ENCODE results near the gene TADA2B. TPM values are rescaled to one million over a fixed set of nuclear protein-coding genes. Genes with fewer than 3 reads are reported as not detected.
A peak's percentile ranks its signal among the peaks of the same experiment; 100 is the strongest.

Gene TADA2B, protein sequence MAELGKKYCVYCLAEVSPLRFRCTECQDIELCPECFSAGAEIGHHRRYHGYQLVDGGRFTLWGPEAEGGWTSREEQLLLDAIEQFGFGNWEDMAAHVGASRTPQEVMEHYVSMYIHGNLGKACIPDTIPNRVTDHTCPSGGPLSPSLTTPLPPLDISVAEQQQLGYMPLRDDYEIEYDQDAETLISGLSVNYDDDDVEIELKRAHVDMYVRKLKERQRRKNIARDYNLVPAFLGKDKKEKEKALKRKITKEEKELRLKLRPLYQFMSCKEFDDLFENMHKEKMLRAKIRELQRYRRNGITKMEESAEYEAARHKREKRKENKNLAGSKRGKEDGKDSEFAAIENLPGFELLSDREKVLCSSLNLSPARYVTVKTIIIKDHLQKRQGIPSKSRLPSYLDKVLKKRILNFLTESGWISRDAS
- 10 to 100 TPM; 15.8 to 16.9 TPM for total RNA-seq

DNA sequence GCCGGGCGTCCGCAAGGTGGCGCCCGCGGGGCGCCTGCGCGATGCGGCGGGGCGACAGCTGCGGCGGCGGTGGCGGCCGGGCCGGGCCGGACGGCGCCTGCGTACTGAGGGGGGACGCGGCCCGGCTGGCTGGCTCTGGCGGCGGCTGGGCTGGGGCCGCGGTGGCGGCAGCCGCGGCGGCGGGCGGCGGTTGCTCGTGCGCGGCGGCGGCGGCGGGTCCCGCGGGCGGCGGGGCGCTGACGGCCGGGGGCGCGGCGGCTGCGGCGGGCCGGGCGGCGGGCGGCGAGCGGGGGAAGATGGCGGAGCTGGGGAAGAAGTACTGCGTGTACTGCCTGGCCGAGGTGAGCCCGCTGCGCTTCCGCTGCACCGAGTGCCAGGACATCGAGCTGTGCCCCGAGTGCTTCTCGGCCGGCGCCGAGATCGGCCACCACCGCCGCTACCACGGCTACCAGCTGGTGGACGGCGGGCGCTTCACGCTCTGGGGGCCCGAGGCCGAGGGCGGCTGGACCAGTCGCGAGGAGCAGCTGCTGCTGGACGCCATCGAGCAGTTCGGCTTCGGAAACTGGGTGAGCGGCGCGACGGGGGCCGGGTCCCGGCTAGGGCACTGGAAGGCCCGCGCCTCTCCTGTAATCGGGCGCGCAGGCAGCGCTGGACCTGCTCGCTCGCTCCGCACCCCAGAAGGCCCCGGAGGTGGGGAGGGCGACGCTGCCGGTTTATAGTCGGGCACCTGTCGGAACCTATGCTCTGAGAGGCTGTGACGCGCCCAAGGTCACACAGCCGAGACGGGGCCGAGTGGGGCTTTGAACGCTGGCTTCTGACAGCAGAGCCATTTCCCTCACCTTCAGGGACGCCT, at the start of gene TADA2B:
TSS of gene TADA2B (plus strand) at position 89 of the 853 bp plus-strand sequence. CDS start at position 297, 208 bp downstream.
- ATAC-seq (peak; percentile 66 to 67), DNase-seq (ENCODE audit: low spot score) (peak; percentile 73)
- H3K27ac Mint-ChIP-seq, result peak within 1 kb of the TSS; percentile 70 to 80
- H3K9me3 Mint-ChIP-seq, result no peaks in the 10 kb centered on the region
- H3K4me1 Mint-ChIP-seq (ENCODE audit: low read depth in 2 of 2), result peaks cover 38 to 47% of the 10 kb centered on the region in 2 donors
- no peaks in the 10 kb centered on the region for H3K27me3 Mint-ChIP-seq
- H3K4me3 Mint-ChIP-seq, result peak within 1 kb of the TSS; percentile 88
- H3K36me3 Mint-ChIP-seq, result no peaks in the 10 kb centered on the region

- Mint-ChIP-seq H3K36me3 (no peaks in the 10 kb centered on the region), H3K4me3 (no peak overlapping the region), H3K9me3 (no peaks in the 10 kb centered on the region), H3K27me3 (no peaks in the 10 kb centered on the region), H3K27ac (no peak overlapping the region), H3K4me1 (ENCODE audit: low read depth in 2 of 2) (peaks cover 4 to 9% of the 10 kb centered on the region in 2 donors)
- DNase-seq (ENCODE audit: low spot score), result no peak
- no peak for ATAC-seq
These were observed 46.7 kb upstream of the TADA2B start for GRCh38 chr4:6996481-6996880.

DNA sequence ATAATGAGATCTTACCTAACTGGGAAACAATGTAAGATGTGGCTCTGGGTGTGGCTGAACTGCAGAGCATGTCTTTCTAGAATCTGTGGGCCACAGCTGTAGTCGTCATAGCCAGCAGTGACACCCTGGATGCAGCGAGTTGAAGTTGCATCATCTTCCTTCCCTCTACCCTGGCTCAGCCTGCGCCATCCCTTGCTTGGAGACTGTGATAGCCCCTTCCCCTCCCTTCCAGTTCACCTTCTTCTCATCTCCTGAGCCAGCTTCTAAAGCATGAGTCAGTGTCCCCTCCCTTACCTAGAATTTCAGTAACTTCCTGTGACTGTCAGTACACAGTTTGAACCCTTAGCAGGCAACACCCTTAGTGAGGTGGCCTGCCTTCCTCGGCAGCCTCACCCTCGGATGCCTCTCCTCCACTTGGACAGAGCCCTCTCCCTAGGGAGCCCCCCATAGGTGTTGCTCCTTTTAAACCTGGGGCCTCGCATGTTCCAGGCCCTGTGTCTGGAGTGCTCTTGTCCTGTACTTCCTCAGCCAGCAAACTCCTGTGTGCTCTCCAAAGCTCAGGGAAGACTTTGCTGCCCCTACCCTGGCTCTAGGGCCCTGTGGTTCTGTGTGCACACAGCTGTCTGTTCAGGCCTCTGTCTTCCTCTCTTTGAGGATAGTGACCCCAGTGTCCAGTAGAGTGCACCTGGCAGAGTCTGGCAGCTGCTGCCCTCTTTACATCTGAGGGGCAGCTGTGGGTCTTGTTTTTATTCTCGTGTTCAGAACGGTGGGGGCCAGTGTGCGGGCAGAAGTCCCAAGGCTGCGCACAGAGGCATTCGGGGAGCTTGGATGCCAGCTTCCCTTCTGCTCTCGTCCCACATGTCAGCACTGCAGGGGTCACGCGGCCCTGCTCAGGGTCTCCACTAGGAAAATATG, 43.7 kb upstream of the TADA2B start:
- Mint-ChIP-seq H3K4me3 (no peak overlapping the region), H3K9me3 (no peaks in the 10 kb centered on the region), H3K27ac (peak overlapping the region; percentile 6 to 76), H3K27me3 (no peaks in the 10 kb centered on the region), H3K36me3 (peaks cover 5% of the 10 kb centered on the region), H3K4me1 (ENCODE audit: low read depth in 2 of 2) (peaks cover 0 to 7% of the 10 kb centered on the region in 2 donors)
- ATAC-seq, result peak in 1 of 2 donors; percentile 17
- no peak for DNase-seq (ENCODE audit: low spot score)

DNA sequence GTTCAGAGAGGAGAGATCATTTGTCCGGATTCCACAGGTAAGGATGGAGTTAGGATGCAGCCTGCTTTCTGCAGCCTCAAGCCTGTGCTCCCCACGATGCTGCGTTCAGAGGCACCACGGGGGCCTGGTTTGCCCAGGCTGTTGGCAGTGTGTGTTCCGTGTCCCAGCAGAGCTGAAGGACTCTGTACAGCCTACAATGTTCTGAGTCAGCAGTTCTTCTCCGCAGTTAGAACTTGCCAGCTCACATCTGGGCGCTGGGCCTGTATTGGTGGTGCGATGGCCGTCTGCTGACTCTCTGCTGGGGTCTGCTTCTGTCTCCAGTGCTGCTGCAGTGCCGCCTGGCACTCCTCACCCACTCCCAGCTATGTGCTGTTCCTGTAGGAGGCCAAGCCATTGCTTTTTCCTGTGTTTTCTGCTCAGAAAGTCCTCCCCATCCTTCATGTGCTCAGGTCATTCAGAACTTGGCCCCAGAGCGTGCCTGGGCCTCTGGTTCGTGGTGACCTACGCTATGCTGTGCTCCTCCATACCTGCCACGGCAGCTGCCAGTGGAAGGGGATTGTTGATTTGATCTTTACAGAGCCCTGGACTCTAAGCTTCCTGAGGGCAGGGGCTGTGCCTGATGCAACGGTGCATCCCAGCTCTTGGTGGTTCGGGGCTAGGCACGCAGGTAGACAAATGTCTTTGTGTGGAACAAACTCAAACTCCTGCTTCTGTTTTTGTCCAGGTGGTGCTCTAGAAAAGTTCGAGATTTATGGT, 42.6 kb upstream of the TADA2B start:
- Mint-ChIP-seq H3K4me1 (ENCODE audit: low read depth in 2 of 2) (peaks cover 0 to 7% of the 10 kb centered on the region in 2 donors), H3K36me3 (peaks cover 5% of the 10 kb centered on the region), H3K27ac (peak overlapping the region in 1 of 2 donors; percentile 40), H3K9me3 (no peaks in the 10 kb centered on the region), H3K27me3 (no peaks in the 10 kb centered on the region), H3K4me3 (no peak overlapping the region)
- DNase-seq (ENCODE audit: low spot score) (no peak), ATAC-seq (no peak)

DNA sequence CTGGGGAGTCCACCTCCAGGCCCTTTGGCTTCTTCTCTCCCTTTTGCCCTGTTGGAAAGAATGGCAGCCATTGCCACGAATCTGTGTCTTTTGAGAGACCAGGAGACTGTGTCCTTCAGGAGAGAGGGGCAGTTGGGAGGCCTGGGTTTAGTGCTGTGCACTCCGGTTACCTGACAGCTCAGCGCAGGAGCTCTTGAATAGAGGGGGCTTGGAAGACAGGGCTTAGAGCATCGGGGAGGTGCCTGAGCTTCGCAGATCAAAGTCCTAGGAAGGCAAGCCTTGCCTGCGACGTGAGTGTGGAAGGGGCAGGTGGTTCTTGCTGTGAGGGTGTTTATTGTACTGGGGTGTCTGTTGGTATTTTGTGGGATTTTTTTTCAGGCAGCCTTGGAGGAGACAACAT, 41.9 kb upstream of the TADA2B start:
- DNase-seq (ENCODE audit: low spot score), result no peak

DNA sequence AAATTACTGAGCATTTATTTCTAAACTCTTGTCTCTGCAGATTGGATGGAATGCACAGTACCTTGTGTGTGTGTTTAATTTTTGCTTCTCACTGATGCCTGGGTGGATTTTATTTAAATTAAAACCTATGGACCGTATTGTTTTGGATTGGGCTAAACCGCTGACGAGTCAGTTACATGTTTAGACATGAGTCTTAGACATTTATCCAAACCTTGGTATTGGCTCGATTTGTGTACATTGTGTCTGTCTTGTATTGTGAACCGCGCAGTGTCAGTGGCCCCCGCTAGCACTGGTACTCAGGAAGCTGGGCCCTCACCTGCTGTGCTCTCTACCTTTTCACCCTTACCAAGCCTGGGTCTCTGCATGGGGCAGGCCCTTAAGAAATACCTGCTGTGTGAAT, 40.8 kb upstream of the TADA2B start:
- no peaks in the 10 kb centered on the region for H3K27me3 Mint-ChIP-seq
- DNase-seq (ENCODE audit: low spot score) (no peak), ATAC-seq (no peak)
- no peak overlapping the region for H3K4me3 Mint-ChIP-seq
- no peaks in the 10 kb centered on the region for H3K9me3 Mint-ChIP-seq
- peak overlapping the region in 1 of 2 donors; percentile 40 for H3K27ac Mint-ChIP-seq
- peaks cover 5% of the 10 kb centered on the region for H3K36me3 Mint-ChIP-seq
- H3K4me1 Mint-ChIP-seq (ENCODE audit: low read depth in 2 of 2), result peaks cover 0 to 7% of the 10 kb centered on the region in 2 donors

More for the DNA sequence above, 41.9 kb upstream of the TADA2B start:
- H3K4me3 Mint-ChIP-seq, result no peak overlapping the region
- peaks cover 5% of the 10 kb centered on the region for H3K36me3 Mint-ChIP-seq
- no peaks in the 10 kb centered on the region for H3K27me3 Mint-ChIP-seq
- ATAC-seq, result no peak
- H3K4me1 Mint-ChIP-seq (ENCODE audit: low read depth in 2 of 2), result peaks cover 0 to 7% of the 10 kb centered on the region in 2 donors
- peak overlapping the region in 1 of 2 donors; percentile 40 for H3K27ac Mint-ChIP-seq
- H3K9me3 Mint-ChIP-seq, result no peaks in the 10 kb centered on the region

- H3K4me3 Mint-ChIP-seq, result no peak overlapping the region
- H3K27me3 Mint-ChIP-seq, result no peaks in the 10 kb centered on the region
- ATAC-seq (no peak), DNase-seq (ENCODE audit: low spot score) (no peak)
- peaks cover 5% of the 10 kb centered on the region for H3K36me3 Mint-ChIP-seq
- no peak overlapping the region for H3K27ac Mint-ChIP-seq
- H3K9me3 Mint-ChIP-seq, result no peaks in the 10 kb centered on the region
- H3K4me1 Mint-ChIP-seq (ENCODE audit: low read depth in 2 of 2), result peaks cover 0 to 7% of the 10 kb centered on the region in 2 donors
These were observed 39.8 kb upstream of the TADA2B start for GRCh38 chr4:7003176-7003878.

DNA sequence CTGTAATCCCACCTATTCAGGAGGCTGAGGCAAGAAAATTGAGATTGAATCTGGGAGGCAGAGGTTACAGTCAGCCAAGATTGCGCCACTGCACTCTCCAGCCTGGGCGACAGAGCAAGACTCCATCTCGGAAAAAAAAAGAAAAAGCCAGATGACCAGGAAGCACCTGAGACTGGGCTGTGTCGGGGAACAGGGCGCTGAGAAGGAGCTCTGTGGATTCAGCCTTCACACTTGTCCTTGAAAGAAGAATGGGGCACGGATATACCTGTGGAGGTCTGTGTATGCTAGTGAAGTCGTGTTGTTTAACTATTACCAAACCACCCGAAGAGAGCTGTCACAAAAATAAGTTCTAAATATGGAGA, 39.3 kb upstream of the TADA2B start:
- no peak overlapping the region for H3K4me3 Mint-ChIP-seq
- H3K4me1 Mint-ChIP-seq (ENCODE audit: low read depth in 2 of 2), result peaks cover 0 to 7% of the 10 kb centered on the region in 2 donors
- H3K27ac Mint-ChIP-seq, result no peak overlapping the region
- no peaks in the 10 kb centered on the region for H3K9me3 Mint-ChIP-seq
- no peak for ATAC-seq
- no peak for DNase-seq (ENCODE audit: low spot score)
- peaks cover 6% of the 10 kb centered on the region for H3K36me3 Mint-ChIP-seq
- H3K27me3 Mint-ChIP-seq, result no peaks in the 10 kb centered on the region

DNA sequence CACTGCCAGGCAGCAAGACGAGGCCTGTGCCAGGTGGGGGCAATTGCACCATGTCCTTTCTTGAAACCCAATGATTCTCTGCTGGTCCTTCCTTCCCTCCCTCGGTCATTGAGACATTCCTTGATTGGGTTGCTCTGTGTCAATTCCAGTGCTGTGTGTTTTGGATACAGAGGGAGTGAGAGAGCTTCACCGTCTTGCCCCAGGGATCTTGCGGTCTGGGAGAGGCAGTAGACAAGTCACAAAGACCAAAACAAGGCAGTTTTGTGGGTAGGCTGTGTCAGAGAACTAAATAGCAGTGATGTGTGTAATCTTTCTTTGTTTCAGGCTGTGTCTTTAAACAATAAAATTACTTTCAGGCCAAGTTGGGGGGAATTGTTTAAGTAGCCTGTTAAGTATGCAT, 38.8 kb upstream of the TADA2B start:
- no peak for DNase-seq (ENCODE audit: low spot score)
- no peak overlapping the region for H3K4me3 Mint-ChIP-seq
- no peaks in the 10 kb centered on the region for H3K27me3 Mint-ChIP-seq
- H3K4me1 Mint-ChIP-seq (ENCODE audit: low read depth in 2 of 2), result peaks cover 0 to 2% of the 10 kb centered on the region in 2 donors
- H3K9me3 Mint-ChIP-seq, result no peaks in the 10 kb centered on the region
- H3K36me3 Mint-ChIP-seq, result peaks cover 9% of the 10 kb centered on the region
- ATAC-seq, result no peak
- H3K27ac Mint-ChIP-seq, result no peak overlapping the region

- Mint-ChIP-seq H3K36me3 (peaks cover 19% of the 10 kb centered on the region), H3K4me3 (no peak overlapping the region), H3K4me1 (ENCODE audit: low read depth in 2 of 2) (no peaks in the 10 kb centered on the region), H3K27ac (no peak overlapping the region), H3K9me3 (no peaks in the 10 kb centered on the region), H3K27me3 (no peaks in the 10 kb centered on the region)
- DNase-seq (ENCODE audit: low spot score), result no peak
- ATAC-seq, result no peak
These were observed 37.6 kb upstream of the TADA2B start for GRCh38 chr4:7005571-7005970.

- H3K4me1 Mint-ChIP-seq (ENCODE audit: low read depth in 2 of 2), result no peaks in the 10 kb centered on the region
- no peak overlapping the region for H3K4me3 Mint-ChIP-seq
- peaks cover 24% of the 10 kb centered on the region for H3K36me3 Mint-ChIP-seq
- no peaks in the 10 kb centered on the region for H3K9me3 Mint-ChIP-seq
- DNase-seq (ENCODE audit: low spot score) (no peak), ATAC-seq (no peak)
- no peak overlapping the region for H3K27ac Mint-ChIP-seq
- H3K27me3 Mint-ChIP-seq, result no peaks in the 10 kb centered on the region
These were observed 36.8 kb upstream of the TADA2B start for GRCh38 chr4:7006411-7006810.

DNA sequence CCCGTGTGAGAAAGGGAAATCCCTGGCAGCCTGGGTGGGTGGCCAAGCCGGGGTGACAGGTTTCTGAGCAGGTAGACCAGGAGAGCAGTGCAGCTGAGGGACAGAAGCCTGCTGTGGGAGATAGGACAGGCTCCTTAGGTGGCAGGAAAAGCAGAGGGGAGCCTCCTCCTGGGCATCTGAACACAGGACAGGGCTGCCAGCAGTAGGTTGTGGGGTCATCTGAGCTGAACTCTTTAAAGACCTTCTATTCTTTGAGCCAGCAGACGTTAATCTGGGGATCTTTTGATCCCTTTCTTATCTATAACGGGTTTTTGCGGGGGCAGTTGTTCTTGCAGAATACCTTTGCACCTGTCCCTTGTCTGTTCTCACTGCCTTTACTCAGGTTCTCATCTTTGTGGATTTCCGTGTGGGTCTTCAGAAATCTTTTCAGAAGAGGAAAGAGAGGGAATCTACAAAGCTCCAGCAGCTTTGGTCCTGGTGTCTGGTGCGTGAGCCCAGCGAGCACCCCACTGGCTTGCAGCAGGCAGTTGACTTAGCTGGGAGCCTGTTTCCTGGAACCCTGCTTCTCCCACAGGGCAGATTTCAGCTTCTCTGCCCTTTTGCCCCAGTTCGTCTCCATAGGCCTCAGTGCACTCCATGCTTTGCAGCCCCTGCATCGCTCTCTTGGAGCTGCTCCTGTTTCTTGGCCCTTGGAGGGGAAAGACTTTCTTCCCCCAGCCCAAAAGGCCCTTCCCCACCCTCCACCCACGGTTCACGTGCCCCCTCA, 35.8 kb upstream of the TADA2B start:
- Mint-ChIP-seq H3K36me3 (peaks cover 21% of the 10 kb centered on the region), H3K9me3 (no peaks in the 10 kb centered on the region), H3K27ac (peak overlapping the region in 1 of 2 donors; percentile 45), H3K4me1 (ENCODE audit: low read depth in 2 of 2) (no peaks in the 10 kb centered on the region), H3K27me3 (no peaks in the 10 kb centered on the region), H3K4me3 (no peak overlapping the region)
- DNase-seq (ENCODE audit: low spot score) (no peak), ATAC-seq (no peak)

Measured in natural killer cell treated with Interleukin-12 subunit alpha and Interleukin-12 subunit beta and Interleukin-15 and Interleukin-18, amount 100 ng/mL, for 72 hours (primary cell).